GM19324 (cell line): ENCODE measurements around the gene TBX4.

ENCODE experiments used
- ATAC-seq: cut with Tn5 transposase; IDR thresholded peaks from one replicate; pipeline ENCODE4 v1.9.1; 2021; ENCODE audit warnings: mild to moderate bottlenecking, moderate library complexity; ENCODE audit not compliant: unreplicated experiment, low FRiP score

The TBX4 gene

GRCh38 chr17:61464130-61464842 lies 12.1 kb downstream of the TBX4 start:
- no peak for ATAC-seq

GRCh38 chr17:61464843-61465180 lies 12.6 kb downstream of the TBX4 start:
- ATAC-seq = no peak

GRCh38 chr17:61465550-61466237 lies 13.5 kb downstream of the TBX4 start:
- ATAC-seq = no peak

DNA sequence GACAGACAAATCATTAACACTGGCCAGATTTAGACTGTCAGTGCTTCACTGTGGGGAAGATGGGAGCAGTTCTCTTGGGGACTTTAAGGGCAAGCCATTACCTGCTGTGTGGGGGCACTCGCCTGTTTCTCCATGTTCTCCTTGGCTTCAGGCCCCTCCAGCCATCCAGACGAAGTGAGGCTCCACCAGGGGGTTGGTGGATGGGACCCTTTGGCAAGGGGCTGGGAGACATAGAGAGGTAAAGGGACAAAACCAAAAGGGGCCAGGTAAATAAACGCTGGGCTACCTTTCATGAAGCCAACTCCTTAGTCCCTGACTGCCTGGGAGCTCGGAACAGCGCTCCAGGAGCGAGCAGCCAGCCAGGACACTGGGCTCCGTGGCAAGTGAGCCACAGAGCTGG lies 14.0 kb downstream of the TBX4 start:
- no peak for ATAC-seq

- no peak for ATAC-seq
Measured at GRCh38 chr17:61467416-61468262, 15.4 kb downstream of the TBX4 start.

- ATAC-seq = no peak
Measured at GRCh38 chr17:61468263-61468907, 16.2 kb downstream of the TBX4 start.

GRCh38 chr17:61469474-61469873 lies 17.3 kb downstream of the TBX4 start:
- ATAC-seq = no peak

- no peak for ATAC-seq
Measured at GRCh38 chr17:61469949-61470348, 17.7 kb downstream of the TBX4 start.

GRCh38 chr17:61470530-61471136 lies 18.4 kb downstream of the TBX4 start:
- ATAC-seq = no peak

GRCh38 chr17:61474235-61474927 lies 22.2 kb downstream of the TBX4 start:
- ATAC-seq = no peak

GRCh38 chr17:61474934-61475333 lies 22.7 kb downstream of the TBX4 start:
- ATAC-seq = no peak

- no peak for ATAC-seq
Measured at GRCh38 chr17:61475726-61476125, 23.5 kb downstream of the TBX4 start.

GRCh38 chr17:61476476-61477203 lies 24.4 kb downstream of the TBX4 start:
- no peak for ATAC-seq

- ATAC-seq = no peak
Measured at GRCh38 chr17:61477204-61477834, 25.1 kb downstream of the TBX4 start.

- ATAC-seq = no peak
Measured at GRCh38 chr17:61478026-61478789, 26.0 kb downstream of the TBX4 start.

- ATAC-seq = no peak
Measured at GRCh38 chr17:61478790-61479492, 26.7 kb downstream of the TBX4 start.
